Thyroid gland (tissue), 4 donors: ENCODE measurements around the gene CHRNB1.

ENCODE experiments used
- POLR2A ChIP-seq, 2 donors: fragments of 450-650 bp; IDR thresholded peaks; one replicate each; pipeline ENCODE4 v1.6.1; 2017; ENCODE audit warnings: antibody characterized with exemption in 2 of 2, mild to moderate bottlenecking in 2 of 2, moderate library complexity in 1 of 2
- TF ChIP-seq, protein P1 (sequence below), 6 experiments: fragments of 200-600 bp in 3 of 6; fragments of 450-650 bp in 3 of 6; sonication (generic) in 3 of 6; IDR thresholded peaks; one replicate each; pipeline ENCODE4 v1.5.1; 2016 to 2019; ENCODE audit warnings: antibody characterized with exemption in 6 of 6, mild to moderate bottlenecking in 2 of 6, inconsistent platforms in 1 of 6, moderate library complexity in 1 of 6

DNA sequence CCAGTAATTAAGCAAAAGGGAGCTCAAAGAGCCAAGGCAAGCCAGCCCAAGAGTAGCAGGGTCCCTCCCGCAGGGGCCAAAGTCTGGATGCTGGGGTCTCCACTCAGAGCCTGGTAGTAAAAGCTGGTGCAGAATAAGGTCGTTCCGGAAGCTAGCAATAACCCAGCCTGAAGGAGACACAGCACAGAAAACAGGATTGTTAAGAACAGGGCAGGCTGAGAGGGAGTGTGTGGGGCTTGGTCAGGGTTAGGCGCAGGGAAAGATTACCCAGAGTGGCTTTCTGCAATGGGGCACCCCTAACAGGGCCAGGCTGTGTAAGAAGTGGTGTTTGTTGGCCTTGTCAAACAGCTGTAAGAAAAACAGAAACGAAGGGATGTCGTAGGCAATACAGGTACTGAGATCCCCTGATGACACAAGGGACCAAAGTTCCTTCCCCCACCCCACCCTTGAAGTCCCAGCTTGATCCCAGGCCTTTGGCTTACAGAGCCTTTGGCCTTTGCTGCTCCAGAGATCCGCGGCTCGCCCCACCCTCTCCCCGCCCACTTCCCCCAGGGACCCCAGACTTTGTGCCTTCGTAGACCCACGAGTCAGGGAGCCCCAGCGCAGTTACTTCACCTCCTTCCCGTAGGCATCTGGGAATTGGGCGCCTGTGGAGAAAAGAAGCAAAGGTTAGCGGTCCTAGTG lies 41.7 kb upstream of the CHRNB1 start:
- TF ChIP-seq, protein P1, sequence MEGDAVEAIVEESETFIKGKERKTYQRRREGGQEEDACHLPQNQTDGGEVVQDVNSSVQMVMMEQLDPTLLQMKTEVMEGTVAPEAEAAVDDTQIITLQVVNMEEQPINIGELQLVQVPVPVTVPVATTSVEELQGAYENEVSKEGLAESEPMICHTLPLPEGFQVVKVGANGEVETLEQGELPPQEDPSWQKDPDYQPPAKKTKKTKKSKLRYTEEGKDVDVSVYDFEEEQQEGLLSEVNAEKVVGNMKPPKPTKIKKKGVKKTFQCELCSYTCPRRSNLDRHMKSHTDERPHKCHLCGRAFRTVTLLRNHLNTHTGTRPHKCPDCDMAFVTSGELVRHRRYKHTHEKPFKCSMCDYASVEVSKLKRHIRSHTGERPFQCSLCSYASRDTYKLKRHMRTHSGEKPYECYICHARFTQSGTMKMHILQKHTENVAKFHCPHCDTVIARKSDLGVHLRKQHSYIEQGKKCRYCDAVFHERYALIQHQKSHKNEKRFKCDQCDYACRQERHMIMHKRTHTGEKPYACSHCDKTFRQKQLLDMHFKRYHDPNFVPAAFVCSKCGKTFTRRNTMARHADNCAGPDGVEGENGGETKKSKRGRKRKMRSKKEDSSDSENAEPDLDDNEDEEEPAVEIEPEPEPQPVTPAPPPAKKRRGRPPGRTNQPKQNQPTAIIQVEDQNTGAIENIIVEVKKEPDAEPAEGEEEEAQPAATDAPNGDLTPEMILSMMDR (IDR thresholded peaks at IDR 0.05): no peak
- TF ChIP-seq POLR2A (IDR thresholded peaks at IDR 0.05): no peak
